ENCODE measurements around the gene KRTAP5-6. TPM values are rescaled to one million over a fixed set of nuclear protein-coding genes. Genes with fewer than 3 reads are reported as not detected.

The KRTAP5-6 gene
- polyA plus RNA-seq, 1 of the 3 experiments (the other 2 are of a cell fraction), result not detected

- no peak overlapping the region for H3K4me2 ChIP-seq
- WGBS (ENCODE audit: low lambda C conversion rate), result 63% methylated on average over 8 of the region's 9 CpGs
- H2AFZ ChIP-seq (ENCODE audit: low read depth), result no peak overlapping the region
- H3K4me3 ChIP-seq (ENCODE audit: low read depth in 2 of 2, low read length in 1 of 2), result no peak overlapping the region
- H3K4me1 ChIP-seq (ENCODE audit: control insufficient read depth in 1 of 2, insufficient read depth in 2 of 2, low read depth in 1 of 2, low read length in 1 of 2), result peaks cover 0 to 21% of the 10 kb centered on the region in 2 experiments; a peak in 1 of 4 replicates
- ChIA-PET CTCF (interaction anchor here (0.9 to 1.0 kb wide), 2 partner anchors 104 to 424 kb away, joined by 3 read pairs; no protein-coding TSS in a partner anchor), POLR2A (no interaction called here)
- no peak overlapping the region for H3K27ac ChIP-seq (ENCODE audit: low read depth in 2 of 2, low read length in 1 of 2)
- no peak overlapping the region for H3K9ac ChIP-seq
- no peaks in the 10 kb centered on the region for H3K79me2 ChIP-seq (ENCODE audit: insufficient read depth)
- H3K9me3 ChIP-seq, result no peaks in the 10 kb centered on the region
- no peak for TF ChIP-seq RCOR1 (IDR thresholded peaks at IDR 0.05; ENCODE audit: low read length)
- TF ChIP-seq IRF3 (IDR thresholded peaks at IDR 0.05; ENCODE audit: low read depth, low read length), result no peak
- no peak for TF ChIP-seq FOSL2 (IDR thresholded peaks at IDR 0.05; ENCODE audit: borderline replicate concordance, low read depth)
- no peak for TF ChIP-seq RAD21 (IDR thresholded peaks at IDR 0.05; ENCODE audit: low read length)
- no peak for TF ChIP-seq MEF2A (IDR thresholded peaks at IDR 0.05; ENCODE audit: borderline replicate concordance, low read depth)
- TF ChIP-seq GABPA (IDR thresholded peaks at IDR 0.05; ENCODE audit: low read depth), result no peak
- TF ChIP-seq PBX3 (IDR thresholded peaks at IDR 0.05), result no peak
- no peak for TF ChIP-seq MAX (IDR thresholded peaks at IDR 0.05; ENCODE audit: low read depth)
- no peak for TF ChIP-seq USF2 (IDR thresholded peaks at IDR 0.05; ENCODE audit: borderline replicate concordance, low read depth, low read length)
- TF ChIP-seq NFIC (IDR thresholded peaks at IDR 0.05; ENCODE audit: borderline replicate concordance), result no peak
- no peak for TF ChIP-seq POLR2AphosphoS5 (IDR thresholded peaks at IDR 0.05; ENCODE audit: low read depth, low read length)
- TF ChIP-seq SIN3A (IDR thresholded peaks at IDR 0.05; ENCODE audit: borderline replicate concordance, low read depth, low read length), result no peak
- no peak for TF ChIP-seq EZH2phosphoT487 (IDR thresholded peaks at IDR 0.05; ENCODE audit: borderline replicate concordance, low read depth)
- no peaks in the 10 kb centered on the region for H3K36me3 ChIP-seq (replicated peaks in 1 of 2; ENCODE audit: control insufficient read depth in 1 of 2, insufficient read depth in 2 of 2, low read length in 1 of 2)
- no peaks in the 10 kb centered on the region for H3K9me2 ChIP-seq
- H4K20me1 ChIP-seq (ENCODE audit: insufficient read depth), result no peaks in the 10 kb centered on the region
- peaks cover 14% of the 10 kb centered on the region; the same call in 1 of the 2 replicates for H3K27me3 ChIP-seq (ENCODE audit: insufficient read depth)
- peaks cover 8% of the 10 kb centered on the region for H3F3A ChIP-seq (replicated peaks; ENCODE audit: insufficient read depth)
- DNase-seq, result no peak
Measured at GRCh38 chr11:1727861-1728260, 30.9 kb downstream of the KRTAP5-6 start.

GRCh38 chr11:1728301-1728700 is 31.3 kb downstream of the KRTAP5-6 start:
- peaks cover 8% of the 10 kb centered on the region for H3F3A ChIP-seq (replicated peaks; ENCODE audit: insufficient read depth)
- TF ChIP-seq POLR2AphosphoS5 (IDR thresholded peaks at IDR 0.05; ENCODE audit: low read depth, low read length), result no peak
- no peak for TF ChIP-seq RFX5 (IDR thresholded peaks at IDR 0.05; ENCODE audit: low read length)
- TF ChIP-seq ELF1 (IDR thresholded peaks at IDR 0.05), result no peak
- TF ChIP-seq CTCF (IDR thresholded peaks at IDR 0.05), result no peak
- TF ChIP-seq USF2 (IDR thresholded peaks at IDR 0.05; ENCODE audit: borderline replicate concordance, low read depth, low read length), result no peak
- TF ChIP-seq GATA2 (CRISPR knock-in tag; IDR thresholded peaks at IDR 0.05), result no peak
- TF ChIP-seq MEF2A (IDR thresholded peaks at IDR 0.05; ENCODE audit: borderline replicate concordance, low read depth), result no peak
- no peak for TF ChIP-seq FOXM1 (IDR thresholded peaks at IDR 0.05; ENCODE audit: low read depth)

More at GRCh38 chr11:1728301-1728700, 31.3 kb downstream of the KRTAP5-6 start:
- Histone ChIP-seq H3K9ac (no peak overlapping the region), H2AFZ (ENCODE audit: low read depth) (no peak overlapping the region), H3K79me2 (ENCODE audit: insufficient read depth) (no peaks in the 10 kb centered on the region), H3K4me2 (no peak overlapping the region), H3K9me2 (no peaks in the 10 kb centered on the region), H3K27ac (ENCODE audit: low read depth in 2 of 2, low read length in 1 of 2) (no peak overlapping the region), H3K4me3 (ENCODE audit: low read depth in 2 of 2, low read length in 1 of 2) (no peak overlapping the region), H3K4me1 (ENCODE audit: control insufficient read depth in 1 of 2, insufficient read depth in 2 of 2, low read depth in 1 of 2, low read length in 1 of 2) (peaks cover 0 to 24% of the 10 kb centered on the region in 2 experiments; a peak in 1 of 4 replicates), H4K20me1 (ENCODE audit: insufficient read depth) (no peaks in the 10 kb centered on the region), H3K36me3 (replicated peaks in 1 of 2; ENCODE audit: control insufficient read depth in 1 of 2, insufficient read depth in 2 of 2, low read length in 1 of 2) (no peaks in the 10 kb centered on the region), H3K9me3 (no peaks in the 10 kb centered on the region), H3K27me3 (ENCODE audit: insufficient read depth) (peaks cover 13% of the 10 kb centered on the region; the same call in 1 of the 2 replicates)
- WGBS (ENCODE audit: low lambda C conversion rate), result 22% methylated on average over 4 of the region's 4 CpGs
- no peak for DNase-seq
- CTCF ChIA-PET, result interaction anchor here (0.9 to 1.0 kb wide), 2 partner anchors 104 to 423 kb away, joined by 3 read pairs; no protein-coding TSS in a partner anchor
- POLR2A ChIA-PET, result no interaction called here
